Kidney epithelial cell (primary cell): ENCODE data around the gene CNTNAP2. TPM values are rescaled to one million over a fixed set of nuclear protein-coding genes. Genes with fewer than 3 reads are reported as not detected.

ENCODE experiments used
- DNase-seq: peaks from one replicate; pipeline ENCODE4 v3.0.0-alpha.2; 2010; ENCODE audit warnings: low read depth
- H3K27me3 ChIP-seq: 2 replicates; pipeline ENCODE4 v1.6.0; 2011; ENCODE audit warnings: low read length; ENCODE audit not compliant: control insufficient read depth, insufficient read depth
- H3K36me3 ChIP-seq: 2 replicates; pipeline ENCODE4 v1.5.1; 2011; ENCODE audit warnings: low read length; ENCODE audit not compliant: control insufficient read depth, insufficient read depth
- H3K4me3 ChIP-seq: 2 replicates; pipeline ENCODE4 v1.5.1; 2011; ENCODE audit warnings: low read depth, mild to moderate bottlenecking, control low read depth, low read length
- CTCF ChIP-seq: IDR thresholded peaks from 2 replicates; pipeline ENCODE4 v1.5.1; 2011; ENCODE audit warnings: mild to moderate bottlenecking, moderate library complexity, low read length, control low read depth, inconsistent platforms; ENCODE audit not compliant: insufficient read depth, poor library complexity, severe bottlenecking
- total RNA-seq: library from RNA; depleted of rRNA; stranded (reverse); fragments of >200 nt; gene quantifications from 2 replicates; pipeline ENCODE4 v1.2.3, GENCODE V29; 2015

Gene CNTNAP2
- total RNA-seq, 1 donor from 2014 or later, result 14.0 TPM

GRCh38 chr7:147406521-147407135 is 1290.0 kb downstream of the CNTNAP2 start:
- DNase-seq, result no peak
- H3K27me3 ChIP-seq, result no peaks in the 10 kb centered on the region
- no peaks in the 10 kb centered on the region for H3K36me3 ChIP-seq
- TF ChIP-seq CTCF, result no peak
- H3K4me3 ChIP-seq, result no peak overlapping the region

- Histone ChIP-seq H3K27me3 (no peaks in the 10 kb centered on the region), H3K36me3 (no peaks in the 10 kb centered on the region), H3K4me3 (no peak overlapping the region)
- no peak for TF ChIP-seq CTCF
- DNase-seq, result no peak
Observed at GRCh38 chr7:147411096-147411495, 1294.5 kb downstream of the CNTNAP2 start.

GRCh38 chr7:147412109-147412508 is 1295.5 kb downstream of the CNTNAP2 start:
- no peaks in the 10 kb centered on the region for H3K27me3 ChIP-seq
- H3K36me3 ChIP-seq, result no peaks in the 10 kb centered on the region
- no peak for TF ChIP-seq CTCF
- DNase-seq, result no peak
- no peak overlapping the region for H3K4me3 ChIP-seq

- H3K36me3 ChIP-seq, result no peaks in the 10 kb centered on the region
- no peak for TF ChIP-seq CTCF
- H3K4me3 ChIP-seq, result no peak overlapping the region
- peak; percentile 42 for DNase-seq
- no peaks in the 10 kb centered on the region for H3K27me3 ChIP-seq
Observed at GRCh38 chr7:147412782-147413556, 1296.4 kb downstream of the CNTNAP2 start.

GRCh38 chr7:147413557-147413870 is 1296.9 kb downstream of the CNTNAP2 start:
- Histone ChIP-seq H3K27me3 (no peaks in the 10 kb centered on the region), H3K36me3 (no peaks in the 10 kb centered on the region), H3K4me3 (no peak overlapping the region)
- TF ChIP-seq CTCF, result no peak
- no peak for DNase-seq
